GM18520 (cell line): ENCODE results near the gene PLEKHG7.

ENCODE experiments used
- ATAC-seq: cut with Tn5 transposase; IDR thresholded peaks from one replicate; pipeline ENCODE4 v1.9.1; 2021; ENCODE audit not compliant: unreplicated experiment

Gene PLEKHG7

DNA sequence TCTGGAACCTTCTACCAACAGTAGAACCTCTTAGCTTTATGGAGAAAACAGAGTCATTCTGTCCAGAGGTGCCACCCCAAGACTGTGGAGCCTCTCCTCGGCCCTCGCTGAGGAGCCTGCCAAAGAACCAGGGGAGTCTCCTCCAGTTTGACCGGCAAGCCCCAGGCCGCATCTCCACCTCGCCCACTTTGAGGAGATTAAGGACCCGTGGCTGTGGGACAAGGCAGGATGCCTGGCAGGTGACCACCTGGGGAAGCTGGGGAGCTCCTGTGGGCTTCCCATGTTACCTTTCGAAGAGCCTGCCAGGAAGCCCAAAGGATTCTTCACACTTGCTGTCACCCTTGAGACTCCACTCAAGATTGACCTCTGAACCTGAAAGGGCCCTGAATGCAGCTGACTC lies 3.8 kb downstream of the PLEKHG7 start:
- no peak for ATAC-seq

DNA sequence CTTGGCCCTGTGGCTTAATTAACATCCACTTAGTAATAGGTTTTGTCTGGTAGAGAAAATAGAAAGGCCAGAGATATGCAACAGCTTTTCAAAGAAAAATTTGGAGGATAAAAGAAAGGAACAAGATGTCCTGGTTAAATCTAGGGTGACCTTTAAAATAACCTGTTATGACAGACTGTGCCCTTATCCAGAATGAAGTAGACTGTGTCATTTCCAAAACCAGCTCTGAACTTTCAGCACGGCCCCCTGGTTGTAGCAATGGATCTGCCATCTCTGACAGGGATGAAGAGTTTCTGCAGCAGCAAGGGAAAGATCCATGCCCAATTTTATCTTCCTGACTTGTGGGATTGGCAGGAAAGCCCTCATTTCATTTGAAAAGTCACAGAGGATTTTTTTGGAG lies 5.1 kb downstream of the PLEKHG7 start:
- no peak for ATAC-seq

DNA sequence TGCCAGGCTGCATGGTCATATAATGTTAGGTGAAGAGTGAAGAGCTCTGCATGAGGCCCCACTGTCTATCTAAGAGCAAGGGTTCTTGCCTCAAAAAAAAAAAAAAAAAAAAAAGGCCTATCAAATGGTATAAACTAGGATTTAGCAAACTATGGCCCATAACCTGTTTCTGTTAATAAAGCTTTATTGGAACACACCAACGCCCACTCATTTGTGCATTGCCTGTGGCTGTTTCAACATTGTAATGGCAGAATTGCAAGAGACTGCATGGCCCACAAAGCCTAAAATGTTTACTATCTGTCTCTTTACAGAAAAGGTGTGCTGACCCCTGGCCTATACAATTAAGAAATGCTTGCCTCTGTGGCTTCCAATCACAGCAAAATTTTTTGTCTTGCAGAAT lies 12.8 kb downstream of the PLEKHG7 start:
- no peak for ATAC-seq

DNA sequence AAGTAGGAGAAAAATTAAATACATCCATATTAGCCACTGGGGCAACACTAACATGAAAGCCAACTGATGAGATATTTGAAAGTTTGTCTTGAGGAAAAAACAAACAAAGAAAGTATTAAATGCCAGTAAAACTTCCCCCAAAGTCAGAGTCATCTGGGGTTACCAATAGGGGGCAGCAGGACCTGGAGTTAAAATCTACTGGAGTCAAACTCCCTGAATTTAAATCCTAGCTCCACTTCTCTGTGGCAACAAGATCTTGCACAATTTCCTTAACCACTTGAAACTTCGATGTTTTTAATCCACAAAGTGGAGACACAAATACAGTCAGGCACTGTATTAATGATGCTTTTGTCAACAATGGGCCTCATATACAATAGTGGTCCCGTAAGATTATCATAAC lies 14.4 kb downstream of the PLEKHG7 start:
- ATAC-seq: no peak

DNA sequence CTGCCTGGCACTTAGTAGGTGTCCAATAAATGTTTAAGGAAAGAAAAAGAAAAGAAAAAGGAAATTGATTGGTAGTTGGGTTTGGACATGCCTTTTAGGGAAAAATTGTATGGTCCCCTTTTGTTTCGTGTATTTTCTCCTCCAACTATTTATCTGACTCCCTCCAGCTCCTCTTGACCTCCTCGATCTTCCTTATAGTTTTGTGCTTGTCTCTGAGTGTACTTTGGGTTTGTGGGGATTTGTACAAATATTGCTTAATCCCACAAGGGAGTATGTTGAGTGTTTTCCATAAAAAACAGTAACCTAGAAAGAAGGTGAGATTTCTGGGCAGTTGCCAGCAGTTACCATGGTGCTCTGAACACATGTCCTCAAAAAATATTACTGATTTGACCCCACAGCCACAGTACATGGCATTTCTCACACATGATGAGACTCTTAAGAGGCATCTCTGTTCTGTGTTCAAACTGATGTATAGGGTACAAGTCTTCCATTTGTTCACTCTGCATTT lies 15.7 kb downstream of the PLEKHG7 start:
- no peak for ATAC-seq

DNA sequence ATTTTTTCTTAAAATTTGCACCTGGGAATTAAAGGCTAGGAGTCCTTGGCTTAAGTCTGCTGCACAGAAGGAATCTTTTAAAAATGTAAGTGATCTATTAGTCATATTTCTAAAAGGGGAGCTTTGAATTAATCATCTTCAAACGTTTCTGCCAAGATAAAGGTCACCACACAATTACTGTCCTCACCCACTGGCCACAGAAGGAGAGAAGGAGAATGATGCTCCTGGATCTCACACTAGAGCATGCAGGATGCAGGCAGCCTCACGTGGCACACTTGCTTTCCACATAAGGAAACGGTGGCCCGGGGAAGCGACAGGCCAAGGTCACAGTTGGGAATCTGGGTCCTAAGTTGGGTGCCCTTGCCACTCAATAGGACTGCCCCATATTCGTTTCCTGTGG lies 16.9 kb downstream of the PLEKHG7 start:
- no peak for ATAC-seq

DNA sequence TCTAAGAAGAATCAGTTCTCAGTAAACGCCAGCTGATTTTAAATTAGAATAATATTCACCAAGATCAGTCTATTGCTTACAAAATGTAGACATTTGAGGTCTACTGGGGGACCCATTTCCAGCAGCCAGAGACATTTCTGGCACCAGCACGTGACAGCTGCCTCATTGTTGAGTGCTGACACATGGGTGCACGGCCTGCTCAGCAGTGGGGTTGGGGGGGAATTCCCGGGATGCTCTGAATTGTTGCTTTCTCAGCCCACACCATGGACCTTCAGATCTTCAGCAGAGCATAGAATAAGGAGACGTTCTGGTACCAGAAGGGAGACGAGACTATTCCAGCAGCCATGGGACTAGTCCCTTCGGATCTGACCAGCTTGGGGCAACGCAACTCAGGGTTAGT lies 18.3 kb downstream of the PLEKHG7 start:
- no peak for ATAC-seq

DNA sequence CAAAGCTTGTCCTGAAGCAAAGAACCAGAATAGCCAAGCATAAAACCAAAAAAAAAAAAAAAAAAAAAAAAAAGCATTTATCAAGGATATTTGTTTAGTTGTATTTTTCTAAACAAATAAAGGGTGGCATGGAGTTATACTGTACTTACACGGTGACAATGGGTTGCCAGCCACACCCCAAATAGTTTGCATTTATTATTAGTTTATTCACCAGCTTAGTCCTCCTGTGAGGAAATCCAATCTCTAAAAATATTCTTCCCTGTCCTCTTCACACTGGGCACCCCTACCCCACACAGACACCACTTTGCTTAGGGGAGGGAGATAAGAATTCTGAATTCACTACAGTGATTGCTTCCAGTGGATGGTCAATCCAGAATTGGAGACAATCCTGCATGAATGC lies 18.9 kb downstream of the PLEKHG7 start:
- no peak for ATAC-seq

DNA sequence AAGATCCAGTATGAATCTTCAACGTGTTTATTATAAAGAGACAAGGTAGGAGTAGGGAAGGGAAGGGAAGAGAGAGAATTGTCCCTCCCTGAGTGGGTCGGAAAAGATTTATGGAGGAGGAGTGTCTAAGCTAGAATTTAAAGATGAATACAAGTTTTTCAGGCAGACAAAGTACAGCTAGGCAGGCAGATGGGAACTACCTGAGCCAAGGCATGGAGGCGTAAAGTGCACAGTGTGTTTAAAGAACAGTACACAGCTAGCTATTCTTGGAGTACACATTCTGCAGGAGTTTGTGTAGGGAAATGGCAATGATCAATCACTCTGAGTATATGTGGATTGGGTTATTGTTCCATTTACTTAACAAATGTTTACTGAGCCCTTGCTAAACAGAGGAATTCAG lies 20.1 kb downstream of the PLEKHG7 start:
- ATAC-seq: no peak

DNA sequence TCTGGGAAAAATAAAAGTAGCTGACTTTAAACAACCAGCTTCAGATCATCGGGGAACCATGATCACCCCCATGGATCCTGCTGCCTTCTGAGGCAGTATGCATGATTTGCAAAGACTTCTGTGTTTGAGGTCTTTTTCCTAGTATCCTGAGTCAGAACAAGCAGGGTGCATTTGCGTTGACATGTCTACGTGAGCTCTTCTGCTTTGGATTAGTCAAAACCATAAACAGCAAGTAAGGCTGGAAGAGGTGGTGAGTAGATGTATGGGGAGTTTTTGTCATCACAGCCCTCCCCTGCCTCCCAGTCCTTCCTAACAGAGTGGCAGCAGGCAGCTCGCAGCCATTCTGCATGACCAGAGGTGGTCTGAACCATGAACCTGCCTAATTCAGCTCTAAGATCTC lies 24.1 kb downstream of the PLEKHG7 start:
- no peak for ATAC-seq

DNA sequence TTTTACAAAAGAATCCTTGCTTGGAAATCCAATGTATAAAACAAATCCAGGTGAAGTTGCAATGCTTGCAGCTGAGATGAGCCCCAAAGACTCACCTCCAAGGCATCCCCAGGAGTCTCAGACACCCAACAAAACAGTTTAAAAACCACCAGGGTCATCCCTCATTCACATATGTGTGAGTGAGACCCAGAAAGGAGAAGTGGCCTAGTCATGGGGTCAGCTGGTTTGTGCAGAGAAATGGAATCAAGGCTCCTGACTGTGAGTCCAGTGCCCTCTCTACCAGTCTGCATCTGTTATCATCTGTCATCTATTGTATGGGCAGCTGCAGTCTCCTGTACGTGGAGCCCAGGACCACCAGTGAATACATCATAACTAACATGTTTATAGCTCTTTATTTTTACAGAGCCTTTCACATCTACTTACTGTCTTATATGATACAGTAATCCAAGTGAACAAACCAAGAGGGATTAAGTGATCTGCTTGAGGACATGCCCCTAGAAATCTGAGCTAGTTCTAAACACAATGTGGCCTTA lies 27.1 kb downstream of the PLEKHG7 start:
- ATAC-seq: no peak

DNA sequence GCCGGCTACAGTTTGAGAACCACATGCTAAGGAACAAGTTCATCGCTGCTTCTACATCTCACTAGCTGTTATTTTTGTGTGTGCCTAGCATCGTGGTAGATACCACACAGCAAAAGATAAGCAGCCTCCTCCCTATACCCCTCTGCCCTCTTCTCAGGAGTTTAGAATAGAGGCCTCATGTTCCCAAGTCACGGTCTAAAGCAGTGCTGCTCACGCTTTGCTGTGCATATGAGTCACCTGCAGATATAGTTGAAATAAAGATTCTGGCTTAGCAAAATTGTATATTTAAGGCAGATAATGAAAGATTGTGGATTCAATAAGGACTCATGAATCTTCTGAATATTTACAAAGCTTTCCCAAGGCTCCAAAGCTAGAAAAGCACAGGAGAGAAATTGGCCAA lies 28.0 kb downstream of the PLEKHG7 start:
- ATAC-seq: no peak

DNA sequence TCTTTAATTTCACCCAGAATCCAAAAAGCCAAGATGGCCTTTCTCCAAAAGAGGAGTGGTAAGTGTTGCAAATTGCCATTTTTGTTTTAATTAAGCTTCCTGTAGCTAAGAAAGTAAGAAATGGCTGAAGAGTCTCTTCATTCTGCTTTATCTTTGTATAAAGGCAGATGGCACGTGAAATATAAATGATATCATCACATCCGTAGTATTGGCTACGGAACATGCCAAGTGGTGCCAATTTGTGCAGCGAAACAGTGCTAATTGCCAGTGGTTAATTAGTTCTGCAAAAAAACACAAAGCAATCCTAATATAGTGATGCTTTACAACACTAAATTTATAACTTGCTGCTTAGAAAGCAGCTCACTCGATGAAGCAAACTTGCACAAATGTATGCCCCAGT lies 29.4 kb downstream of the PLEKHG7 start:
- ATAC-seq: no peak

DNA sequence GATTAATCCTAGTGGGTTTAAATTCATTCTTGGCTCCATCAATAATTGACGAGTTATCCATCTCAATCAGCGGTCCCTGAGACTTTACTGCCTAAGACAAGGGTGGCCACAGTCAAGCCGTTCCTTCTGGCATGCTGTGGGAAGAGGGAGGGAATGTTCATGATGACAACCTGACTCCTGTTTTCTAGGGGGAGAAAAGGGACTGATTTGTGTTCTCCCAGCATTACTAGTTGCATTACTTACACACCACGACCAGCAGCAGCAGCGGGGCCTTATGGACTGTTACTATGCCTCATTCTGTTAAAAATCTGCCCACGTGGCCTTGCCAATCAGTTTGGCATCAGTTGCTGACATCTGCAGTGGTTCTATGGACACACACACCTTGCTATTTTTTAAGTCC lies 29.9 kb downstream of the PLEKHG7 start:
- ATAC-seq: no peak

DNA sequence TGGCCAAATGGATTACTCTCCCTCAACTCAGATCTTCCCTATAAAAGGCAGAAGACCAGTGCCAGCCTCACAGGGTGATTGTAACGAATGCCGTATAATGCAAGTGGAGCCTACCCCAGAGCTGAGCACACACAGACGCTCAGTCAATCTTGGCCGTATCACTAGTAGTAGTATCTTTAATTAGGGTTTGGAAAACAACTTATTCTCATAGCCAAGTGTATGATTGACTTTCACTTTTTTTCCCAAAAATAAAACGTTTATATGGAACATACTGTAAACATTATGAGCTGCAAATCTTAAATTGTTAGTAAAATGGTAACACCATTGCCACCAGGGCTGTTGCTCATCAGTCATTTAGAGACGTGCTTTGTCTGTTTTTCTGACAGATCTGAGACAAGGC lies 30.4 kb downstream of the PLEKHG7 start:
- no peak for ATAC-seq

DNA sequence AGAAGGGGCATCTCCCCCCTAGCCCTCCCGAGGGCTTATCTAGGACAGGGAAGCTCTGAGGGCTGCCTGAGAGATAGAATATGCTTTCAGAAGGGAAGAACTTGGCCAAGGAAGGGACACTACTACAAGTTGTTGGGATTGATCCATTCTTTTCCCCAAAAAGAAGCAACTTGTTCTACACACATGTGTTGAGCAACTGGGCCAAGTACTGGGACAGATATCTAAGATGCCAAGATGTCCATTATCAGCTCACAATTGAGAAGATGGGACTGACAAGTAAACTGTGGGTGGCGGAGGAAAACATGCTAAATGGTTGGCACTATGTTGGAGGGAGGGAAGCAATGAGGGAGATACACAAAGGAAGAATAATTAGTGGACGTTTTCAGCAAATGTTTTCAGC lies 30.9 kb downstream of the PLEKHG7 start:
- ATAC-seq: no peak

DNA sequence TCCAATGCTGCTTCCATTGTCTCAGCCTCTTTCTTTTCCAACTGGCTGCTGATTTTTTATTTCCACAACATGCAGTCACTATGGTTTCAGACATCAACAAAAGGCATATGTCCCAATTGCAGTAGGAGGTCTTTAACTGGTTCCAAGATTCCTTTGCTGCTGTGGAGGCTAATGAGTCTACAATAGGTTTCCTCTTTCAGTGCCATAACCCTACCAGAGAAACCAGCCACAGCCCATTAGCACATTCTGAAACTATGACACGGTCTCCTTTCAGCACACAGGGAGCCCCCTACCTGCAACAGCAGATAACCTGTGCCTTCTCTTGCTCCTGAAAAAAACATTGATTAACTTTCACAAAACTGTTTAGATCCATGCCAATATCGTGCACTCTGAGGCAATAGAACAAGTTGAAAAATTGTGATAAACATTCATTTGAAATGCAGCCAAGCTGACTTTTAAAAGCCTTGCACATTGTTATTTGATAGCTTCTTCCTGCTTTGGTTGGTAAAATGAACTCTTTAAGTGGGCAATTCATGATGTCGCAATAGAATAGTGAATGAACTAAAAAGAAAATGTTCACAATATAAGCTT lies 32.4 kb downstream of the PLEKHG7 start:
- ATAC-seq: no peak

DNA sequence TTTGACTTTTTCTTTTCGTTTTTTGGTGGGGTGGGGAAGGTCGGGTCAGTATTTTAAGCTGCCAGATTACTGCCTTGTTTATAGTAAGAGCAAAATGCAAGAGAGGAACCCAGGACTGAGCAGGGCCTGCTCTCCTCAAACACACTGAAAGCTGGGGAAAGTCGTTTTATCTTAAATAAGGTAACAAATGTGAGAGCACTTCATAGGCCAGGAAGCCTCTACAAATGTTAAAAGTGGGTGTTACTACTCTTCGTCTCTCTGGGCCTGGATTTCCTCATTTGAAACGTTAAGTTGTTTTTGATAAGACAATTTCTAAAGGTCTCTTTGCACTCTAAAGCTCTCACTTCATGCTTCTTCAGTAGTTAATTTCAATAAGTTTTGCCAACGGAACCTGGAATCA lies 33.8 kb downstream of the PLEKHG7 start:
- ATAC-seq: no peak

DNA sequence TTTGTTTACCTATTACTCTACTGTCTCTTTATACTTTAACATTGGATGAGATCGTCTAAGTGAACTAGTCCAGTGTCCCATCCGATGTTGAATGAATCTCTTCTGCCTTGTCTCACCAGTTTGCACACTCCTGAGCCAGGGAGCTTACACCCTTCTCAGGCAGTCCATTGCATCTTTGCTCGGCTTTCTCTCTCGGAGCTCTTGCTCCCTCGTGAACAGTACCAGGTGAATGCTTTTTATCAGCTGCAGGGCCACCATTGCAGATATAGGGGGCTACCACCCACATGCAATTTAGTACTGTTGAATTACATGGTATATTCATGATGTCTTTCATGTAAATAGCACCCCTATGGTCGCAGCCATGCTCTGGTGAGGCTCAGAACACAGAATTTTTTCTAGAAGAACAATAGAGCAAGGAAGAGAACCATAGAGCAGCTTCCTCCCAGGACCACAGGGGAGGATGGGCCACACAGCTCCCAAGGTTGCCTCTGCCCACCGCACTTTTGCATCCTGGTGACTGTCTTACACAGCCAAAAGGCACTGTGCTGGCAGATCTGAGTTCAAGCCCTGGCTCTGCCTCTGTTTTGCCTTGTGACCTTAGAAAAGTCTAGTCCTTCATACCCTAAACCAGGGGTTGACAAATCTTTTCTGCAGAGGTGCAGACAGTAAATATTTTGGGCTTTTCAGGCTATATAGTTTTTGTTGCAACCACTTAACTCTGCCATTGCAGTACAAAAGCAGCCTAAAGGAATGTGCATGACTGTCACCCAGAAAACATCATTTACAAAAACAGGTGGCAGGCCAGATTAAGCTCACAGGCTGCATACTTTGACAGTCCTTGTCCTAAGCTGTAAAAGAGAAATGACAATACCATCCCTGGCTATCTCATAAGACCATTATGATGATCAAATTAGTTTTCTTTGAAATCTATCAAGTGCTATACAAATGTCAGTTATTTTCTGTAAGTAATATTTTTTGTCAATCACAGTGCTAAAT lies 35.4 kb downstream of the PLEKHG7 start:
- no peak for ATAC-seq

DNA sequence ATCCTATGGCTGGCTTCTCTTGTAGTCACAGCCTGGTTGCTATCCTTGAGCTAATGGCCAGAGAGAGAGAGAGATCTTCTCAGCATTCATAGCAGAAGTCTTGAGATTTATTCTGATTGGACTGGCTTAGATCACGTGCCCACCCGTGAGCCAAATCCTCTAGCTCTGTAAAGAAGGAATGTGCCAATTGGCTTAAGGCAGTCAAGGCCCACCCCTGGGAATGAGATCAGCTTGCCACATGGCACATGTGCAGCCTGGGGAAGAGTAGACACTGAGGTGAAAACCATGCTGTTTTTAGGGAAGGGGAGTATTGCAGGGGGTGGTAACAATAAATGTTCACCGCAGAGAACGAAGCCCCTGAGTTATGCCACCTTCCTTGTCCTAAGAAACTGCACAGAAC lies 36.3 kb downstream of the PLEKHG7 start:
- ATAC-seq: no peak

DNA sequence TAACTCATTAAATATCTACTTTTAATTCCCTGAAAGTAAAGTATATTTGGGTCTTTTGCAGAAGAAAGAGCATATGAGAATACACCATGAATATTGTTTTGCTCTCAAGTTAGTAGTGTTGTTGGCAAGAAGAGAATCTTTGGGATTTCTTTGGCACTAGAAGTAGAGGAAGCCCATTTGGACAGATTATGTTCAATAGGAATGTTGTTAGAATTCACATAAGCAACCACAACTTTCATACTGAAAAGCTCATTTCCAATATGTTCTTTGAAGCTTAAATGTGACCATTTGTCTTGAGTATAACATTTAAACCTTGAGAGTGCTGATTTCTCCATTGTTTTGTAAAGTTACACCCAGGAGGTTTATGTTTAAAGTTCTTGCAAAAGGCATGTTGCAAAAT lies 37.6 kb downstream of the PLEKHG7 start:
- ATAC-seq: no peak

DNA sequence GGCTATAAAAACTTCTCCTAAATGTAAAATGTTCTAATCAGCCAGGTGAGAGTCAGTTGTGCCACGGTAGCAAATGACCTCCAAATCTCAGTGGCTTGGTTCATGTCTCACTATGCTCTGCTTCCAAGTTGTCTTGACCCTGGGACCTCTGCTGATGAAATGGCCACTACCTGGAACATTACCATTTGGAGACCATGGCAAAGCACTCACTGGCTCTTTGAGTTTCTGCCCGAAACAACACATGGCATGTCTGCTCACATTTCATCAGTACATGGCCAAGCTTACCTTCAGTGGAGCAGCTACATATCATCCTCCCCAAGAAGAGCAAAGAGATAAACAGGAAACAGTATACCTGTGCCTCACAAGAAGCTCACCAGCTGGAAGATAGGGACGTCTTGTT lies 40.2 kb downstream of the PLEKHG7 start:
- ATAC-seq: no peak
